MCF 10A (cell line): ENCODE data around the gene ASF1B. TPM values are rescaled to one million over a fixed set of nuclear protein-coding genes. Genes with fewer than 3 reads are reported as not detected.

Experiments
- BruUV-seq: library from RNA; stranded (reverse); fragments of 400-500 nt; replicated peaks from 2 replicates; lab custom pipeline; 2021; lab: Mats Ljungman, UMichigan
- CTCF ChIA-PET: fragments of 300-600 bp; sonication (Branson Sonifier 250); formaldehyde crosslinking; extraction: SDS; loops from one replicate; lab custom pipeline; 2021; ENCODE audit warnings: antibody characterized with exemption, inconsistent platforms; lab: Yijun Ruan, JAX
- POLR2A ChIA-PET: fragments of 300-600, 350-650 bp; sonication (Branson Sonifier 250); formaldehyde crosslinking; extraction: SDS; loops from one replicate; lab custom pipeline; 2020; ENCODE audit warnings: antibody characterized with exemption, inconsistent platforms; lab: Yijun Ruan, JAX
- DNase-seq: peaks from one replicate; pipeline ENCODE4 v3.0.0-alpha.2; 2018; ENCODE audit not compliant: unreplicated experiment
- H3K27ac Mint-ChIP-seq: one replicate; pipeline ENCODE4 v1.8.0; 2022; ENCODE audit warnings: mild to moderate bottlenecking, low read depth, mixed read lengths; ENCODE audit not compliant: unreplicated experiment
- H3K27me3 Mint-ChIP-seq: one replicate; pipeline ENCODE4 v1.8.0; 2022; ENCODE audit warnings: mixed read lengths; ENCODE audit not compliant: insufficient read depth, unreplicated experiment
- H3K36me3 Mint-ChIP-seq: one replicate; pipeline ENCODE4 v1.8.0; 2022; ENCODE audit warnings: mild to moderate bottlenecking, moderate library complexity, mixed read lengths; ENCODE audit not compliant: insufficient read depth, unreplicated experiment
- H3K4me1 Mint-ChIP-seq: one replicate; pipeline ENCODE4 v1.8.0; 2022; ENCODE audit warnings: mixed read lengths; ENCODE audit not compliant: insufficient read depth, unreplicated experiment
- H3K4me3 Mint-ChIP-seq: one replicate; pipeline ENCODE4 v1.8.0; 2022; ENCODE audit warnings: mild to moderate bottlenecking, moderate library complexity, mixed read lengths; ENCODE audit not compliant: unreplicated experiment
- H3K9me3 Mint-ChIP-seq: one replicate; pipeline ENCODE4 v1.8.0; 2022; ENCODE audit warnings: mixed read lengths; ENCODE audit not compliant: unreplicated experiment
- intact Hi-C: fragments of 100-400 bp; cut with micrococcal nuclease; formaldehyde crosslinking; loops from 2 replicates; pipeline ENCODE4 v1.14.1; 2022
- total RNA-seq: library from RNA; stranded (reverse); gene quantifications from 2 replicates; pipeline ENCODE4 v1.2.3, GENCODE V29; 2022
- TF ChIP-seq, protein P1 (sequence below): fragments of 200-600 bp; IDR thresholded peaks from one replicate; pipeline ENCODE4 v1.8.0; 2022; ENCODE audit warnings: antibody characterized with exemption, mild to moderate bottlenecking; ENCODE audit not compliant: unreplicated experiment

ASF1B gene
- total RNA-seq, 1 experiment from 2014 or later: 7.0 TPM

- peak within 1 kb of the TSS; percentile 83 for H3K4me3 Mint-ChIP-seq
- H3K9me3 Mint-ChIP-seq: no peaks in the 10 kb centered on the region
- TF ChIP-seq, protein P1, sequence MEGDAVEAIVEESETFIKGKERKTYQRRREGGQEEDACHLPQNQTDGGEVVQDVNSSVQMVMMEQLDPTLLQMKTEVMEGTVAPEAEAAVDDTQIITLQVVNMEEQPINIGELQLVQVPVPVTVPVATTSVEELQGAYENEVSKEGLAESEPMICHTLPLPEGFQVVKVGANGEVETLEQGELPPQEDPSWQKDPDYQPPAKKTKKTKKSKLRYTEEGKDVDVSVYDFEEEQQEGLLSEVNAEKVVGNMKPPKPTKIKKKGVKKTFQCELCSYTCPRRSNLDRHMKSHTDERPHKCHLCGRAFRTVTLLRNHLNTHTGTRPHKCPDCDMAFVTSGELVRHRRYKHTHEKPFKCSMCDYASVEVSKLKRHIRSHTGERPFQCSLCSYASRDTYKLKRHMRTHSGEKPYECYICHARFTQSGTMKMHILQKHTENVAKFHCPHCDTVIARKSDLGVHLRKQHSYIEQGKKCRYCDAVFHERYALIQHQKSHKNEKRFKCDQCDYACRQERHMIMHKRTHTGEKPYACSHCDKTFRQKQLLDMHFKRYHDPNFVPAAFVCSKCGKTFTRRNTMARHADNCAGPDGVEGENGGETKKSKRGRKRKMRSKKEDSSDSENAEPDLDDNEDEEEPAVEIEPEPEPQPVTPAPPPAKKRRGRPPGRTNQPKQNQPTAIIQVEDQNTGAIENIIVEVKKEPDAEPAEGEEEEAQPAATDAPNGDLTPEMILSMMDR: no peak
- ChIA-PET CTCF (no interaction called here), POLR2A (interaction anchor here (0.7 to 2.3 kb wide), 10 partner anchors 9 to 444 kb away, joined by 3 to 22 read pairs (median 3); partner anchors contain the start of gene ASF1B)
- H3K36me3 Mint-ChIP-seq: no peaks in the 10 kb centered on the region
- peak; percentile 99 for DNase-seq
- no peaks in the 10 kb centered on the region for H3K27me3 Mint-ChIP-seq
- intact Hi-C loops: loop anchor here (1.0 to 5.0 kb wide), 2 partner anchors 35 to 237 kb away; no protein-coding TSS in a partner anchor
- BruUV-seq: no TSS peak
- H3K4me1 Mint-ChIP-seq: peaks cover 18% of the 10 kb centered on the region
- peak within 1 kb of the TSS; percentile 93 for H3K27ac Mint-ChIP-seq
Observed at GRCh38 chr19:14117668-14118164, 18.7 kb downstream of the ASF1B start, which contains the start of gene PRKACA. Gene PRKACA (minus strand): TSS chr19:14117762. CDS start chr19:14117547, 215 bp downstream.

DNA sequence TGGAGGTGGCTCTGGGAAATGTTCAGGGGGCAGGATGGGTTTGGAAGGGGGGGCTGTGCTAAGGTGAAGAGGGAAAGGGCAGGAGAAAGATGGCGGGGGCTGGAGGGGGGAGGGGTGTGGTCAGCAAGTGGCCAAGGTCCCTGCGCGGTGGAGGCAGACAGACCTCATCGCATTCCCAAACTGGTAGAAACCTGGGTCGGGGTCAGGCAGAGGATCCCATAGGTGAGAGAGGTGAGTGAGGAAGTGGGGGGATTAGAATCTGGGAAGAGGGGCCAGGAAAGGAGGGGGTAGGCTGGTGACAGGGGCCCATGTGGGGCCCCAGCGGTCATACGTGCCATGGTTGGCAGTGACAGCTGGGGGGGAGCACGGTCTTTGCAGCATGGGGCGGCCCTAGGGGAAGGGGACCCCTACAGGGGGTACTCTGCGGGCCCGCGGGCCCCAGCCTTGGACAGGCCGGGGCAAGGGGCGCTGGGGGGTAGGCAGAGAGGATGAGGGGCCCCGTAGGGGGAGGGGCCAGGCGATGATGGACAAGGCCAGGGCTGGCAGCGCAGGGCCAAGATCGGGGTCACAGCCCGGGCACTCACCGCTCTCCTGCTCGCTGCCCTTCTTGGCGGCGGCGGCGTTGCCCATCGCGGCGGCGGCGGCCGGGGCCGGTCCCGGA is 19.3 kb downstream of the ASF1B start:
- Mint-ChIP-seq H3K9me3 (no peaks in the 10 kb centered on the region), H3K4me1 (peaks cover 18% of the 10 kb centered on the region), H3K4me3 (peak overlapping the region; percentile 83), H3K36me3 (no peaks in the 10 kb centered on the region), H3K27me3 (no peaks in the 10 kb centered on the region), H3K27ac (no peak overlapping the region)
- CTCF ChIA-PET: interaction anchor here (0.6 to 1.6 kb wide), 4 partner anchors 11 to 362 kb away, joined by 3 read pairs; no protein-coding TSS in a partner anchor
- POLR2A ChIA-PET: interaction anchor here (0.7 to 2.3 kb wide), 11 partner anchors 8 to 445 kb away, joined by 3 to 22 read pairs (median 3); partner anchors contain the start of gene ASF1B
- TF ChIP-seq, protein P1: no peak
- BruUV-seq: no TSS peak
- no peak for DNase-seq
- intact Hi-C loops: loop anchor here (5.0 kb wide), 1 partner anchor 35 kb away; no protein-coding TSS in a partner anchor

GRCh38 chr19:14116525-14116917 is 19.9 kb downstream of the ASF1B start:
- Mint-ChIP-seq H3K36me3 (no peaks in the 10 kb centered on the region), H3K4me3 (peak overlapping the region; percentile 83), H3K9me3 (no peaks in the 10 kb centered on the region), H3K27ac (peak overlapping the region; percentile 21), H3K27me3 (no peaks in the 10 kb centered on the region), H3K4me1 (peaks cover 18% of the 10 kb centered on the region)
- DNase-seq: no peak
- TF ChIP-seq, protein P1: no peak
- no TSS peak for BruUV-seq
- intact Hi-C loops: loop anchor here (5.0 kb wide), 1 partner anchor 34 kb away; no protein-coding TSS in a partner anchor
- CTCF ChIA-PET: interaction anchor here (0.6 to 1.7 kb wide), 8 partner anchors 10 to 363 kb away, joined by 3 to 7 read pairs (median 3); no protein-coding TSS in a partner anchor
- POLR2A ChIA-PET: interaction anchor here (0.9 to 1.6 kb wide), 2 partner anchors 22 to 26 kb away, joined by 3 to 4 read pairs; no protein-coding TSS in a partner anchor

DNA sequence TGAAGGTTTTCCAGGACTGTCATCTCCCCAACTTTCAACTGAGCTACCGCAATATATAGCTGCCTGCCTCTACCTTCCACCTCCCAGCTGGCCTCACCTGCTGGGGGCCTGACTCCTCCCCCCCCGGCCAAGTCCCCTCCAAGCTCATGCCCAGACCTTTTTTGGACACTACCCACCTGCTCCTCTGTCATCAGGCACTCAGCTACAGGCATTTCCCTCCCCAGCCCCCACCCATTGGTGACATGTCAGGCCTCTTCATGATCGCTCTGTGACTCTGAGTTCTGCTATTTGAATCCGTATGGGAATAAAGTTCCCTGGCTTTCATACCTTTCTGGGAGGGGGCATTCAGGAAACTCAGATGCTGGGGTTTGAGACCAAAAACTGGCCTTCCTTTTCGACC is 20.6 kb downstream of the ASF1B start:
- DNase-seq: no peak
- Mint-ChIP-seq H3K27ac (peak overlapping the region; percentile 12), H3K9me3 (no peaks in the 10 kb centered on the region), H3K4me1 (peaks cover 18% of the 10 kb centered on the region), H3K36me3 (no peaks in the 10 kb centered on the region), H3K27me3 (no peaks in the 10 kb centered on the region), H3K4me3 (peak overlapping the region; percentile 83)
- ChIA-PET POLR2A (interaction anchor here (1.2 to 1.6 kb wide), 3 partner anchors 14 to 24 kb away, joined by 3 to 4 read pairs (median 3); no protein-coding TSS in a partner anchor), CTCF (interaction anchor here (0.6 to 1.7 kb wide), 15 partner anchors 10 to 1054 kb away, joined by 3 to 11 read pairs (median 4); partner anchors contain the start of gene ASF1B)
- BruUV-seq: no TSS peak
- TF ChIP-seq, protein P1: no peak
- intact Hi-C loops: loop anchor here (5.0 kb wide), 1 partner anchor 33 kb away; no protein-coding TSS in a partner anchor
